Fibroblast of peridontal ligament (primary cell): Measurements from ENCODE around the gene RABGAP1L.
A peak's percentile ranks its signal among the peaks of the same experiment; 100 is the strongest.
"Not testable (repeated sequence)": the region's sequence is repeated elsewhere in the genome, so short reads cannot be mapped to it uniquely, and the experiment has no call there.

ENCODE experiments used
- DNase-seq: peaks from one replicate; pipeline ENCODE4 v3.0.0-alpha.2; 2010; ENCODE audit errors: extremely low read depth

Gene RABGAP1L

GRCh38 chr1:174289644-174290310 lies 130.5 kb downstream of the RABGAP1L start:
- DNase-seq, result no peak

- DNase-seq, result no peak
These were observed 131.7 kb downstream of the RABGAP1L start for GRCh38 chr1:174291059-174291458.

GRCh38 chr1:174296309-174296708 lies 137.0 kb downstream of the RABGAP1L start:
- DNase-seq, result no peak

- no peak for DNase-seq
These were observed 138.0 kb downstream of the RABGAP1L start for GRCh38 chr1:174297351-174297750.

GRCh38 chr1:174301295-174302077 lies 142.2 kb downstream of the RABGAP1L start:
- DNase-seq, result no peak

GRCh38 chr1:174308604-174309003 lies 149.3 kb downstream of the RABGAP1L start:
- no peak for DNase-seq

- no peak for DNase-seq
These were observed 150.2 kb downstream of the RABGAP1L start for GRCh38 chr1:174309490-174309889.

GRCh38 chr1:174314433-174314832 lies 155.1 kb downstream of the RABGAP1L start:
- DNase-seq, result no peak

- no peak for DNase-seq
These were observed 155.9 kb downstream of the RABGAP1L start for GRCh38 chr1:174315239-174315638.

GRCh38 chr1:174320897-174321296 lies 161.6 kb downstream of the RABGAP1L start:
- not testable (repeated sequence) for DNase-seq

- DNase-seq, result no peak
These were observed 163.0 kb downstream of the RABGAP1L start for GRCh38 chr1:174322202-174322862.

GRCh38 chr1:174324493-174324892 lies 165.2 kb downstream of the RABGAP1L start:
- DNase-seq, result no peak

GRCh38 chr1:174324939-174325338 lies 165.6 kb downstream of the RABGAP1L start:
- DNase-seq, result no peak

- no peak for DNase-seq
These were observed 167.0 kb downstream of the RABGAP1L start for GRCh38 chr1:174326278-174326677.

- no peak for DNase-seq
These were observed 174.1 kb downstream of the RABGAP1L start for GRCh38 chr1:174333437-174333836.

- peak; percentile 2 for DNase-seq
These were observed 177.8 kb downstream of the RABGAP1L start for GRCh38 chr1:174337000-174337681.

- DNase-seq, result not testable (repeated sequence)
These were observed 181.1 kb downstream of the RABGAP1L start for GRCh38 chr1:174340404-174340803.

GRCh38 chr1:174344162-174344561 lies 184.8 kb downstream of the RABGAP1L start:
- no peak for DNase-seq

GRCh38 chr1:174352117-174352516 lies 192.8 kb downstream of the RABGAP1L start:
- DNase-seq, result peak; percentile 28

- no peak for DNase-seq
These were observed 193.7 kb downstream of the RABGAP1L start for GRCh38 chr1:174352883-174353608.

GRCh38 chr1:174358344-174358743 lies 199.0 kb downstream of the RABGAP1L start:
- DNase-seq, result no peak
